BE2C (cell line): ENCODE data around the gene SEC11A.
"Not testable (repeated sequence)": the region's sequence is repeated elsewhere in the genome, so short reads cannot be mapped to it uniquely, and the experiment has no call there.

Experiments used
- DNase-seq: peaks from one replicate; pipeline ENCODE4 v3.0.0-alpha.2; 2020
- H3K27me3 ChIP-seq: fragments of 250-450 bp; sonication (Bioruptor Pico); 2 replicates; pipeline ENCODE4 v1.5.1; 2020; ENCODE audit warnings: mild to moderate bottlenecking
- H3K36me3 ChIP-seq: fragments of 250-450 bp; sonication (Bioruptor Pico); 2 replicates; pipeline ENCODE4 v1.5.1; 2020; ENCODE audit warnings: mild to moderate bottlenecking
- H3K4me1 ChIP-seq: fragments of 250-450 bp; sonication (Bioruptor Pico); 2 replicates; pipeline ENCODE4 v1.5.1; 2020
- H3K4me3 ChIP-seq: 2 replicates; pipeline ENCODE4 v1.5.1; 2011; ENCODE audit warnings: low read depth, low read length
- H3K9me3 ChIP-seq: fragments of 250-450 bp; sonication (Bioruptor Pico); 2 replicates; pipeline ENCODE4 v1.5.1; 2020
- CTCF ChIP-seq: IDR thresholded peaks from 2 replicates; pipeline ENCODE4 v1.5.1; 2012; ENCODE audit warnings: mild to moderate bottlenecking, low read depth, low read length

SEC11A gene

GRCh38 chr15:84760219-84760618 lies 44.3 kb upstream of the SEC11A start:
- no peaks in the 10 kb centered on the region for H3K9me3 ChIP-seq
- peaks cover 11% of the 10 kb centered on the region for H3K4me1 ChIP-seq
- no peak for DNase-seq
- no peaks in the 10 kb centered on the region for H3K36me3 ChIP-seq
- H3K4me3 ChIP-seq = no peak overlapping the region
- no peaks in the 10 kb centered on the region for H3K27me3 ChIP-seq
- no peak for TF ChIP-seq CTCF

- Histone ChIP-seq H3K27me3 (no peaks in the 10 kb centered on the region), H3K4me1 (peaks cover 11% of the 10 kb centered on the region), H3K36me3 (no peaks in the 10 kb centered on the region), H3K9me3 (no peaks in the 10 kb centered on the region), H3K4me3 (no peak overlapping the region)
- no peak for DNase-seq
- TF ChIP-seq CTCF = no peak
These were observed 43.1 kb upstream of the SEC11A start for GRCh38 chr15:84759018-84759417.

- TF ChIP-seq CTCF = no peak
- Histone ChIP-seq H3K9me3 (no peaks in the 10 kb centered on the region), H3K36me3 (0 out of 2 replicates have a peak, but pooled peaks cover 5% of the 10 kb centered on the region), H3K4me3 (no peak overlapping the region), H3K27me3 (no peaks in the 10 kb centered on the region), H3K4me1 (no peaks in the 10 kb centered on the region)
- no peak for DNase-seq
These were observed 40.0 kb upstream of the SEC11A start for GRCh38 chr15:84755736-84756527.

GRCh38 chr15:84754889-84755288 lies 39.0 kb upstream of the SEC11A start:
- not testable (repeated sequence) for DNase-seq, H3K4me3 ChIP-seq, H3K9me3 ChIP-seq, H3K4me1 ChIP-seq, H3K27me3 ChIP-seq, H3K36me3 ChIP-seq

GRCh38 chr15:84752700-84753099 lies 36.8 kb upstream of the SEC11A start:
- DNase-seq = no peak
- Histone ChIP-seq H3K4me3 (no peak overlapping the region), H3K36me3 (0 out of 2 replicates have a peak, but pooled peaks cover 7% of the 10 kb centered on the region), H3K9me3 (no peaks in the 10 kb centered on the region; the same call in 1 of the 2 replicates), H3K4me1 (no peaks in the 10 kb centered on the region), H3K27me3 (no peaks in the 10 kb centered on the region)
- TF ChIP-seq CTCF = no peak

GRCh38 chr15:84752195-84752594 lies 36.3 kb upstream of the SEC11A start:
- no peak overlapping the region for H3K4me3 ChIP-seq
- 0 out of 2 replicates have a peak, but pooled peaks cover 7% of the 10 kb centered on the region for H3K36me3 ChIP-seq
- no peak for TF ChIP-seq CTCF
- H3K9me3 ChIP-seq = no peaks in the 10 kb centered on the region; the same call in 1 of the 2 replicates
- no peaks in the 10 kb centered on the region for H3K27me3 ChIP-seq
- H3K4me1 ChIP-seq = no peaks in the 10 kb centered on the region
- no peak for DNase-seq

GRCh38 chr15:84751721-84752120 lies 35.8 kb upstream of the SEC11A start:
- H3K9me3 ChIP-seq, H3K4me1 ChIP-seq, H3K27me3 ChIP-seq, H3K4me3 ChIP-seq, DNase-seq, H3K36me3 ChIP-seq: not testable (repeated sequence)
